IMR-90 (cell line): Measurements from ENCODE around the gene ADAMTS6. TPM values are rescaled to one million over a fixed set of nuclear protein-coding genes. Genes with fewer than 3 reads are reported as not detected.

ENCODE experiments used
- ATAC-seq: fragments of 200-7000 bp; cut with Tn5 transposase; 2 replicates; pipeline ENCODE4 v1.9.1; 2020; ENCODE audit warnings: low read depth, mild to moderate bottlenecking, moderate library complexity
- BruUV-seq: library from RNA; stranded (reverse); fragments of 400-500 nt; replicated peaks from 2 replicates; lab custom pipeline; 2021; lab: Mats Ljungman, UMichigan
- CTCF ChIA-PET: fragments of 300-600 bp; formaldehyde crosslinking; extraction: SDS; loops from one replicate; lab custom pipeline; 2021; ENCODE audit warnings: antibody characterized with exemption; lab: Yijun Ruan, JAX
- POLR2A ChIA-PET: fragments of 300-600 bp; sonication (Branson Sonifier 250); formaldehyde crosslinking; loops from one replicate; lab custom pipeline; 2022; ENCODE audit warnings: antibody characterized with exemption; ENCODE audit not compliant: unreplicated experiment; lab: Charles Lee
- DNase-seq: peaks from one replicate; pipeline ENCODE4 v3.0.0; 2013
- H2AFZ ChIP-seq: replicated peaks from 2 replicates; pipeline ENCODE3; 2013; ENCODE audit warnings: low read length, mild to moderate bottlenecking; ENCODE audit not compliant: poor library complexity
- H2AK5ac ChIP-seq: 2 replicates; pipeline ENCODE4 v1.6.1; 2013; ENCODE audit warnings: low read depth, low read length, inconsistent platforms
- H2AK9ac ChIP-seq: replicated peaks from 2 replicates; pipeline ENCODE3; 2013; ENCODE audit warnings: mild to moderate bottlenecking, low read depth, low read length, moderate library complexity; ENCODE audit not compliant: poor library complexity
- H2BK120ac ChIP-seq: 2 replicates; pipeline ENCODE4 v1.6.1; 2013; ENCODE audit warnings: low read depth, low read length, inconsistent platforms
- H2BK15ac ChIP-seq: 3 replicates; pipeline ENCODE4 v1.6.1; 2013; ENCODE audit warnings: low read depth, low read length, inconsistent platforms
- H2BK20ac ChIP-seq: 2 replicates; pipeline ENCODE4 v1.6.1; 2013; ENCODE audit warnings: low read depth, mild to moderate bottlenecking, inconsistent platforms, low read length, moderate library complexity
- H2BK5ac ChIP-seq: 2 replicates; pipeline ENCODE4 v1.6.1; 2013; ENCODE audit warnings: mild to moderate bottlenecking, low read depth, low read length, inconsistent platforms; ENCODE audit not compliant: poor library complexity, severe bottlenecking
- H3K14ac ChIP-seq: replicated peaks from 2 replicates; pipeline ENCODE4 v1.6.1; 2013; ENCODE audit warnings: low read depth, low read length, inconsistent platforms
- H3K18ac ChIP-seq: 2 replicates; pipeline ENCODE4 v1.6.1; 2013; ENCODE audit warnings: low read depth, low read length, control low read depth
- H3K23ac ChIP-seq: 2 replicates; pipeline ENCODE4 v1.6.1; 2013; ENCODE audit warnings: low read depth, low read length, inconsistent platforms
- H3K27ac ChIP-seq: 2 replicates; pipeline ENCODE4 v1.5.1; 2013; ENCODE audit warnings: mild to moderate bottlenecking, control low read depth, low read length; ENCODE audit not compliant: insufficient read depth
- H3K27me3 ChIP-seq: 2 replicates; pipeline ENCODE4 v1.6.1; 2013; ENCODE audit warnings: low read length; ENCODE audit not compliant: control insufficient read depth, insufficient read depth
- H3K36me3 ChIP-seq: 2 replicates; pipeline ENCODE4 v1.6.1; 2013; ENCODE audit warnings: low read length, mixed read lengths; ENCODE audit not compliant: control insufficient read depth, insufficient read depth
- H3K4ac ChIP-seq: 2 replicates; pipeline ENCODE4 v1.6.1; 2013; ENCODE audit warnings: low read depth, low read length, inconsistent platforms
- H3K4me1 ChIP-seq: 2 replicates; pipeline ENCODE4 v1.6.1; 2013; ENCODE audit warnings: low read length, mixed read lengths; ENCODE audit not compliant: control insufficient read depth, insufficient read depth
- H3K4me2 ChIP-seq: 2 replicates; pipeline ENCODE4 v1.6.1; 2013; ENCODE audit warnings: low read depth, mild to moderate bottlenecking, control low read depth, low read length, moderate library complexity
- H3K4me3 ChIP-seq: 2 replicates; pipeline ENCODE4 v1.5.1; 2013; ENCODE audit warnings: low read depth, mild to moderate bottlenecking, control low read depth, low read length, moderate library complexity; ENCODE audit not compliant: insufficient read depth
- H3K56ac ChIP-seq: 2 replicates; pipeline ENCODE4 v1.6.1; 2013; ENCODE audit warnings: low read length, inconsistent platforms; ENCODE audit not compliant: insufficient read depth; ENCODE audit errors: extremely low read depth
- H3K79me1 ChIP-seq, 2 experiments: 2 replicates each; pipeline ENCODE4 v1.6.1; 2013; ENCODE audit warnings: low read length in 2 of 2, inconsistent platforms in 1 of 2, low read depth in 1 of 2
- H3K9ac ChIP-seq: 2 replicates; pipeline ENCODE4 v1.6.1; 2013; ENCODE audit warnings: low read depth, low read length, control low read depth
- H3K9me1 ChIP-seq: 2 replicates; pipeline ENCODE4 v1.6.1; 2013; ENCODE audit warnings: low read length, inconsistent platforms; ENCODE audit not compliant: insufficient read depth
- H3K9me3 ChIP-seq: 2 replicates; pipeline ENCODE4 v1.6.1; 2013; ENCODE audit warnings: low read length; ENCODE audit not compliant: control insufficient read depth, insufficient read depth
- H4K20me1 ChIP-seq: 2 replicates; pipeline ENCODE4 v1.6.1; 2013; ENCODE audit warnings: low read length, inconsistent platforms; ENCODE audit not compliant: insufficient read depth
- H4K5ac ChIP-seq: 2 replicates; pipeline ENCODE4 v1.6.1; 2013; ENCODE audit warnings: mild to moderate bottlenecking, low read depth, low read length, control low read depth
- H4K8ac ChIP-seq, 2 experiments: 2 replicates each; pipeline ENCODE4 v1.6.1; 2013; ENCODE audit warnings: low read depth in 2 of 2, low read length in 2 of 2, control low read depth in 1 of 2, inconsistent platforms in 1 of 2
- H4K91ac ChIP-seq: 2 replicates; pipeline ENCODE4 v1.6.1; 2013; ENCODE audit warnings: low read depth, low read length, inconsistent platforms; ENCODE audit not compliant: insufficient read depth
- BHLHE40 ChIP-seq: fragments of 150-350 bp; IDR thresholded peaks from 2 replicates; pipeline ENCODE4 v1.6.1; 2016; ENCODE audit warnings: mild to moderate bottlenecking, low read depth, low read length
- CEBPB ChIP-seq: IDR thresholded peaks from 2 replicates; pipeline ENCODE4 v1.6.1; 2012; ENCODE audit warnings: low read depth, low read length, improper control_type of control experiment
- FOS ChIP-seq: fragments of 150-350 bp; IDR thresholded peaks from 2 replicates; pipeline ENCODE4 v1.6.1; 2016; ENCODE audit warnings: low read depth, low read length
- MAFK ChIP-seq: IDR thresholded peaks from 2 replicates; pipeline ENCODE4 v1.6.1; 2012; ENCODE audit warnings: low read depth, low read length, improper control_type of control experiment
- MAZ ChIP-seq: IDR thresholded peaks from 2 replicates; pipeline ENCODE4 v1.6.1; 2012; ENCODE audit warnings: low read depth, mild to moderate bottlenecking, low read length, improper control_type of control experiment, moderate library complexity, borderline replicate concordance
- MXI1 ChIP-seq: IDR thresholded peaks from 2 replicates; pipeline ENCODE4 v1.6.1; 2012; ENCODE audit warnings: low read depth, mild to moderate bottlenecking, low read length, moderate library complexity, borderline replicate concordance
- NFE2L2 ChIP-seq: fragments of 150-350 bp; IDR thresholded peaks from 2 replicates; pipeline ENCODE4 v1.6.1; 2016; ENCODE audit warnings: low read depth, mild to moderate bottlenecking, low read length
- POLR2A ChIP-seq: IDR thresholded peaks from 2 replicates; pipeline ENCODE4 v1.6.1; 2012; ENCODE audit warnings: mild to moderate bottlenecking, low read depth, low read length
- RAD21 ChIP-seq: IDR thresholded peaks from 2 replicates; pipeline ENCODE4 v1.6.1; 2012; ENCODE audit warnings: low read length, improper control_type of control experiment
- RCOR1 ChIP-seq: IDR thresholded peaks from 2 replicates; pipeline ENCODE4 v1.6.1; 2012; ENCODE audit warnings: mild to moderate bottlenecking, low read length, improper control_type of control experiment; ENCODE audit not compliant: insufficient replicate concordance
- RFX5 ChIP-seq: IDR thresholded peaks from 2 replicates; pipeline ENCODE4 v1.8.0; 2012; ENCODE audit warnings: low read depth, mild to moderate bottlenecking, low read length, moderate library complexity
- SMC3 ChIP-seq: fragments of 150-350 bp; IDR thresholded peaks from 2 replicates; pipeline ENCODE4 v1.6.1; 2016; ENCODE audit warnings: low read depth, mild to moderate bottlenecking, antibody characterized with exemption, low read length, moderate library complexity
- WGBS, 2 experiments: methylation state at CpG; one replicate each; pipeline versions ENCODE4 v1.1.5 to v1.1.7; 2013; ENCODE audit warnings: missing lambda C conversion rate in 2 of 2; ENCODE audit not compliant: insufficient read length in 1 of 2; ENCODE audit errors: extremely low coverage in 2 of 2; 5-methylcytosine and 5-hydroxymethylcytosine counted together
- dilution Hi-C: fragments of 300-500 bp; cut with HindIII; formaldehyde crosslinking; loops from one replicate; pipeline ENCODE4 v1.14.3; 2018; ENCODE audit warnings: low sequenced_read_pairs; ENCODE audit not compliant: unreplicated experiment
- in situ Hi-C: fragments of 300-500 bp; cut with MboI; formaldehyde crosslinking; loops from 3 replicates; pipeline ENCODE4 v1.14.3; 2019; ENCODE audit warnings: low sequenced_read_pairs, inconsistent platforms, mixed read lengths
- intact Hi-C: fragments of 100-400 bp; cut with micrococcal nuclease; formaldehyde crosslinking; loops from 2 replicates; pipeline ENCODE4 v1.10.0; 2022
- polyA plus RNA-seq, 3 experiments: library from polyadenylated mRNA; depleted of rRNA; stranded (reverse); fragments of >200 nt; gene quantifications; 2 replicates each; pipeline ENCODE4 v1.2.3, GENCODE V29; 2012; ENCODE audit warnings: low replicate concordance in 1 of 3
- total RNA-seq: library from RNA; depleted of rRNA; stranded (reverse); fragments of >200 nt; gene quantifications from 2 replicates; pipeline ENCODE4 v1.2.3, GENCODE V29; 2012
- TF ChIP-seq, protein P1 (sequence below): fragments of 150-350 bp; IDR thresholded peaks from 2 replicates; pipeline ENCODE4 v1.6.1; 2017; ENCODE audit warnings: mild to moderate bottlenecking, antibody characterized with exemption, low read length, low read depth

The ADAMTS6 gene
- total and polyA plus RNA-seq, 2 of the 4 experiments (the other 2 are of a cell fraction) = 23.9 to 173 TPM

DNA sequence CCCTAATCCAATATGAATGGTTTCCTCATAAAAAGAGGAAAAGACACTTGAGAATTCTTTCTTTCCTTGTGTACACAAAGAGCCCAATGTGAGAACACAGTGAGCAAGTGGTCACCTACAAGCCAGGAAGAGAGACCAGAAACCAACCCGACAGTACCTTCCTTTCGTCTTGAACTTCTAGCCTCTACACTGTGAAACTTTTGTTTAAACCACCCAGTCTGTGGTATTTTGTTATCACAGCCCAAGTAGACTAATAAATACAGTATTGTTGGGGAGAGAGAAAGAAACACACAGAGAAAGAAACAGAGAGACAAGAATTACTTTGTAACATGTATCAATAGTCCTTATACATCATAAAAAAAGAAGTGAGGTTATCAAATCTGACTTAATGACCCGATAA is 44.0 kb upstream of the ADAMTS6 start:
- H3K4ac ChIP-seq = no peak overlapping the region
- H3K79me1 ChIP-seq = no peaks in the 10 kb centered on the region
- no peak overlapping the region for H3K23ac ChIP-seq
- no peak overlapping the region for H3K27ac ChIP-seq
- no TSS peak for BruUV-seq
- no peak overlapping the region for H2BK120ac ChIP-seq
- H3K18ac ChIP-seq = no peak overlapping the region
- H4K91ac ChIP-seq = no peak overlapping the region
- TF ChIP-seq RAD21 (no peak), RFX5 (no peak), MAFK (no peak), MXI1 (no peak), FOS (no peak), RCOR1 (no peak), CEBPB (no peak), NFE2L2 (no peak), SMC3 (no peak), MAZ (no peak), BHLHE40 (no peak), POLR2A (no peak)
- TF ChIP-seq, protein P1, sequence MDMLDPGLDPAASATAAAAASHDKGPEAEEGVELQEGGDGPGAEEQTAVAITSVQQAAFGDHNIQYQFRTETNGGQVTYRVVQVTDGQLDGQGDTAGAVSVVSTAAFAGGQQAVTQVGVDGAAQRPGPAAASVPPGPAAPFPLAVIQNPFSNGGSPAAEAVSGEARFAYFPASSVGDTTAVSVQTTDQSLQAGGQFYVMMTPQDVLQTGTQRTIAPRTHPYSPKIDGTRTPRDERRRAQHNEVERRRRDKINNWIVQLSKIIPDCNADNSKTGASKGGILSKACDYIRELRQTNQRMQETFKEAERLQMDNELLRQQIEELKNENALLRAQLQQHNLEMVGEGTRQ = no peak
- WGBS, 2 experiments = no CpG with 5 or more reads among the region's 3 CpGs
- no peaks in the 10 kb centered on the region for H3K9me1 ChIP-seq
- H2BK20ac ChIP-seq = no peak overlapping the region
- dilution Hi-C loops = no loop called here
- no peaks in the 10 kb centered on the region for H3K27me3 ChIP-seq
- no peak overlapping the region for H3K9ac ChIP-seq
- DNase-seq (no peak), ATAC-seq (no peak)
- H3K36me3 ChIP-seq = no peaks in the 10 kb centered on the region
- no peak overlapping the region for H4K8ac ChIP-seq
- no peaks in the 10 kb centered on the region for H3K4me1 ChIP-seq
- H2BK15ac ChIP-seq = no peak overlapping the region
- no peak overlapping the region for H2AK9ac ChIP-seq
- no peak overlapping the region for H4K5ac ChIP-seq
- no peak overlapping the region for H2AFZ ChIP-seq
- H3K4me3 ChIP-seq = no peak overlapping the region
- no peak overlapping the region for H2AK5ac ChIP-seq
- ChIA-PET POLR2A (no interaction called here), CTCF (no interaction called here)
- no peak overlapping the region for H3K56ac ChIP-seq
- H3K4me2 ChIP-seq = no peak overlapping the region
- intact Hi-C loops = no loop called here
- H3K14ac ChIP-seq = no peak overlapping the region
- no peak overlapping the region for H2BK5ac ChIP-seq
- no peaks in the 10 kb centered on the region for H4K20me1 ChIP-seq
- H3K9me3 ChIP-seq = no peaks in the 10 kb centered on the region
- in situ Hi-C loops = no loop called here
